ENCODE measurements around the gene PCNX1. TPM values are rescaled to one million over a fixed set of nuclear protein-coding genes. Genes with fewer than 3 reads are reported as not detected.
"Not testable (repeated sequence)": the region's sequence is repeated elsewhere in the genome, so short reads cannot be mapped to it uniquely, and the experiment has no call there.

The PCNX1 gene
- total RNA-seq: 10 to 100 TPM; 64.4 to 69.2 TPM

- no peaks in the 10 kb centered on the region for H3K27me3 Mint-ChIP-seq
- DNase-seq (peak; percentile 93), ATAC-seq (peak; percentile 82)
- no peaks in the 10 kb centered on the region for H3K9me3 Mint-ChIP-seq (ENCODE audit: low read depth)
- CTCF ChIA-PET: interaction anchor here (0.7 to 4.3 kb wide), 35 partner anchors 8 to 306 kb away, joined by 3 to 179 read pairs (median 7); partner anchors contain the start of gene MAP3K9
- peak within 1 kb of the TSS; percentile 82 for H3K27ac Mint-ChIP-seq
- H3K4me3 Mint-ChIP-seq: peak within 1 kb of the TSS; percentile 92
- peaks cover 14% of the 10 kb centered on the region for H3K36me3 Mint-ChIP-seq
- peaks cover 54% of the 10 kb centered on the region for H3K4me1 Mint-ChIP-seq
Measured at GRCh38 chr14:70907176-70907995, at the start of gene PCNX1. TSS of gene PCNX1 (plus strand) at chr14:70907459. CDS start at chr14:70907851, 392 bp downstream.

GRCh38 chr14:70857496-70857890 is 49.8 kb upstream of the PCNX1 start:
- Mint-ChIP-seq H3K27me3 (no peaks in the 10 kb centered on the region), H3K9me3 (ENCODE audit: low read depth) (peaks cover 2% of the 10 kb centered on the region), H3K4me3 (no peak overlapping the region), H3K27ac (no peak overlapping the region), H3K4me1 (peaks cover 13% of the 10 kb centered on the region), H3K36me3 (no peaks in the 10 kb centered on the region)
- no peak for ATAC-seq
- CTCF ChIA-PET: no interaction called here
- no peak for DNase-seq

- H3K9me3 Mint-ChIP-seq (ENCODE audit: low read depth): peaks cover 6% of the 10 kb centered on the region
- ATAC-seq (no peak), DNase-seq (no peak)
- no peak overlapping the region for H3K4me3 Mint-ChIP-seq
- CTCF ChIA-PET: no interaction called here
- H3K27ac Mint-ChIP-seq: no peak overlapping the region
- H3K36me3 Mint-ChIP-seq: peaks cover 3% of the 10 kb centered on the region
- H3K27me3 Mint-ChIP-seq: no peaks in the 10 kb centered on the region
- H3K4me1 Mint-ChIP-seq: peaks cover 13% of the 10 kb centered on the region
Measured at GRCh38 chr14:70858641-70859040, 48.6 kb upstream of the PCNX1 start.

GRCh38 chr14:70866992-70867391 is 40.3 kb upstream of the PCNX1 start:
- H3K36me3 Mint-ChIP-seq: peaks cover 48% of the 10 kb centered on the region
- not testable (repeated sequence) for ATAC-seq, H3K4me1 Mint-ChIP-seq, DNase-seq, H3K27ac Mint-ChIP-seq, H3K4me3 Mint-ChIP-seq, H3K27me3 Mint-ChIP-seq
- CTCF ChIA-PET: interaction anchor here (1.3 to 2.3 kb wide), 2 partner anchors 41 to 49 kb away, joined by 3 to 7 read pairs; partner anchors contain the start of gene PCNX1
- H3K9me3 Mint-ChIP-seq (ENCODE audit: low read depth): peaks cover 27% of the 10 kb centered on the region

- DNase-seq (no peak), ATAC-seq (no peak)
- Mint-ChIP-seq H3K9me3 (ENCODE audit: low read depth) (peaks cover 18% of the 10 kb centered on the region), H3K36me3 (peaks cover 33% of the 10 kb centered on the region), H3K27ac (peak overlapping the region; percentile 93), H3K27me3 (no peaks in the 10 kb centered on the region), H3K4me3 (no peak overlapping the region), H3K4me1 (peaks cover 23% of the 10 kb centered on the region)
- CTCF ChIA-PET: interaction anchor here (0.6 to 4.5 kb wide), 9 partner anchors 9 to 102 kb away, joined by 3 to 64 read pairs (median 5); partner anchors contain the start of gene PCNX1
Measured at GRCh38 chr14:70871001-70871400, 36.3 kb upstream of the PCNX1 start.

GRCh38 chr14:70871863-70872677 is 35.2 kb upstream of the PCNX1 start:
- Mint-ChIP-seq H3K27me3 (no peaks in the 10 kb centered on the region), H3K27ac (peak overlapping the region; percentile 93), H3K9me3 (ENCODE audit: low read depth) (peaks cover 18% of the 10 kb centered on the region), H3K36me3 (peaks cover 30% of the 10 kb centered on the region), H3K4me1 (peaks cover 26% of the 10 kb centered on the region), H3K4me3 (peak overlapping the region; percentile 71)
- DNase-seq (peak; percentile 64), ATAC-seq (peak; percentile 93)
- CTCF ChIA-PET: interaction anchor here (0.8 to 4.5 kb wide), 15 partner anchors 10 to 134 kb away, joined by 3 to 64 read pairs (median 5); partner anchors contain the start of genes MAP3K9 and PCNX1

GRCh38 chr14:70872678-70873020 is 34.6 kb upstream of the PCNX1 start:
- no peaks in the 10 kb centered on the region for H3K27me3 Mint-ChIP-seq
- H3K27ac Mint-ChIP-seq: peak overlapping the region; percentile 93
- CTCF ChIA-PET: interaction anchor here (0.8 to 4.5 kb wide), 11 partner anchors 12 to 100 kb away, joined by 3 to 64 read pairs (median 4); partner anchors contain the start of genes MAP3K9 and PCNX1
- peaks cover 26% of the 10 kb centered on the region for H3K4me1 Mint-ChIP-seq
- H3K4me3 Mint-ChIP-seq: peak overlapping the region; percentile 71
- no peak for ATAC-seq
- DNase-seq: no peak
- H3K9me3 Mint-ChIP-seq (ENCODE audit: low read depth): peaks cover 18% of the 10 kb centered on the region
- H3K36me3 Mint-ChIP-seq: peaks cover 29% of the 10 kb centered on the region

- Mint-ChIP-seq H3K9me3 (ENCODE audit: low read depth) (peaks cover 12% of the 10 kb centered on the region), H3K4me3 (no peak overlapping the region), H3K27me3 (no peaks in the 10 kb centered on the region), H3K27ac (peak overlapping the region; percentile 58), H3K4me1 (peaks cover 26% of the 10 kb centered on the region), H3K36me3 (peaks cover 23% of the 10 kb centered on the region)
- CTCF ChIA-PET: interaction anchor here (0.7 to 4.5 kb wide), 5 partner anchors 11 to 80 kb away, joined by 4 to 64 read pairs (median 8); partner anchors contain the start of gene PCNX1
- DNase-seq (peak; percentile 53), ATAC-seq (no peak)
Measured at GRCh38 chr14:70873627-70874026, 33.6 kb upstream of the PCNX1 start.

- not testable (repeated sequence) for H3K36me3 Mint-ChIP-seq; H3K27ac Mint-ChIP-seq; H3K27me3 Mint-ChIP-seq; H3K4me3 Mint-ChIP-seq; DNase-seq; H3K9me3 Mint-ChIP-seq (ENCODE audit: low read depth); ATAC-seq
- H3K4me1 Mint-ChIP-seq: peaks cover 26% of the 10 kb centered on the region
- CTCF ChIA-PET: interaction anchor here (1.1 to 1.3 kb wide), 2 partner anchors 10 to 31 kb away, joined by 3 to 4 read pairs; partner anchors contain the start of gene PCNX1
Measured at GRCh38 chr14:70875811-70876460, 31.3 kb upstream of the PCNX1 start.

- ATAC-seq: no peak
- Mint-ChIP-seq H3K4me1 (peaks cover 33% of the 10 kb centered on the region), H3K27ac (no peak overlapping the region), H3K4me3 (no peak overlapping the region), H3K36me3 (no peaks in the 10 kb centered on the region), H3K9me3 (ENCODE audit: low read depth) (no peaks in the 10 kb centered on the region), H3K27me3 (no peaks in the 10 kb centered on the region)
- DNase-seq: no peak
- CTCF ChIA-PET: interaction anchor here (0.8 to 10.8 kb wide), 6 partner anchors 14 to 60 kb away, joined by 3 to 85 read pairs (median 4); partner anchors contain the start of gene PCNX1
Measured at GRCh38 chr14:70879448-70879847, 27.8 kb upstream of the PCNX1 start.

- not testable (repeated sequence) for H3K27me3 Mint-ChIP-seq; ATAC-seq; H3K36me3 Mint-ChIP-seq; H3K4me3 Mint-ChIP-seq; H3K27ac Mint-ChIP-seq; DNase-seq; H3K9me3 Mint-ChIP-seq (ENCODE audit: low read depth)
- peaks cover 46% of the 10 kb centered on the region for H3K4me1 Mint-ChIP-seq
- CTCF ChIA-PET: interaction anchor here (1.3 to 10.8 kb wide), 3 partner anchors 8 to 61 kb away, joined by 5 to 85 read pairs (median 64); partner anchors contain the start of gene PCNX1
Measured at GRCh38 chr14:70880888-70881287, 26.4 kb upstream of the PCNX1 start.

- Mint-ChIP-seq H3K9me3 (ENCODE audit: low read depth) (no peaks in the 10 kb centered on the region), H3K36me3 (no peaks in the 10 kb centered on the region), H3K27me3 (no peaks in the 10 kb centered on the region), H3K27ac (no peak overlapping the region), H3K4me1 (peaks cover 51% of the 10 kb centered on the region), H3K4me3 (no peak overlapping the region)
- CTCF ChIA-PET: interaction anchor here (1.3 to 13.8 kb wide), 4 partner anchors 9 to 62 kb away, joined by 3 to 179 read pairs (median 74); partner anchors contain the start of gene PCNX1
- DNase-seq: no peak
- no peak for ATAC-seq
Measured at GRCh38 chr14:70881549-70882177, 25.6 kb upstream of the PCNX1 start.
